GM21529 (cell line): Measurements from ENCODE around the gene PBX1.

ENCODE experiments used
- ATAC-seq: cut with Tn5 transposase; IDR thresholded peaks from one replicate; pipeline ENCODE4 v1.9.1; 2021; ENCODE audit not compliant: unreplicated experiment

PBX1 gene

GRCh38 chr1:164846731-164847691 is 288.0 kb downstream of the PBX1 start:
- ATAC-seq, result no peak

- no peak for ATAC-seq
Observed at GRCh38 chr1:164853146-164853545, 294.2 kb downstream of the PBX1 start.

GRCh38 chr1:164855716-164856329 is 296.8 kb downstream of the PBX1 start:
- ATAC-seq, result no peak

GRCh38 chr1:164856381-164856780 is 297.4 kb downstream of the PBX1 start:
- no peak for ATAC-seq

GRCh38 chr1:164857439-164857838 is 298.5 kb downstream of the PBX1 start:
- ATAC-seq, result no peak

GRCh38 chr1:164858096-164858632 is 299.2 kb downstream of the PBX1 start:
- no peak for ATAC-seq

- no peak for ATAC-seq
Observed at GRCh38 chr1:164861632-164862031, 302.6 kb downstream of the PBX1 start.

GRCh38 chr1:164863056-164863455 is 304.1 kb downstream of the PBX1 start:
- ATAC-seq, result no peak

GRCh38 chr1:164864161-164864560 is 305.2 kb downstream of the PBX1 start:
- ATAC-seq, result no peak

- no peak for ATAC-seq
Observed at GRCh38 chr1:164865385-164865784, 306.4 kb downstream of the PBX1 start.

GRCh38 chr1:164867590-164867989 is 308.6 kb downstream of the PBX1 start:
- ATAC-seq, result no peak

GRCh38 chr1:164868990-164869389 is 310.0 kb downstream of the PBX1 start:
- ATAC-seq, result no peak

GRCh38 chr1:164875518-164875917 is 316.5 kb downstream of the PBX1 start:
- no peak for ATAC-seq

GRCh38 chr1:164876398-164877116 is 317.6 kb downstream of the PBX1 start:
- ATAC-seq, result no peak

GRCh38 chr1:164880199-164880598 is 321.2 kb downstream of the PBX1 start:
- no peak for ATAC-seq

GRCh38 chr1:164880644-164881043 is 321.7 kb downstream of the PBX1 start:
- no peak for ATAC-seq

GRCh38 chr1:164885311-164885710 is 326.3 kb downstream of the PBX1 start:
- ATAC-seq, result no peak

- ATAC-seq, result no peak
Observed at GRCh38 chr1:164886101-164886500, 327.1 kb downstream of the PBX1 start.

- ATAC-seq, result no peak
Observed at GRCh38 chr1:164891615-164892014, 332.6 kb downstream of the PBX1 start.

GRCh38 chr1:164895026-164895912 is 336.3 kb downstream of the PBX1 start:
- no peak for ATAC-seq
